ENCODE measurements around the gene SBF2.
A peak's percentile ranks its signal among the peaks of the same experiment; 100 is the strongest.

Gene SBF2

DNA sequence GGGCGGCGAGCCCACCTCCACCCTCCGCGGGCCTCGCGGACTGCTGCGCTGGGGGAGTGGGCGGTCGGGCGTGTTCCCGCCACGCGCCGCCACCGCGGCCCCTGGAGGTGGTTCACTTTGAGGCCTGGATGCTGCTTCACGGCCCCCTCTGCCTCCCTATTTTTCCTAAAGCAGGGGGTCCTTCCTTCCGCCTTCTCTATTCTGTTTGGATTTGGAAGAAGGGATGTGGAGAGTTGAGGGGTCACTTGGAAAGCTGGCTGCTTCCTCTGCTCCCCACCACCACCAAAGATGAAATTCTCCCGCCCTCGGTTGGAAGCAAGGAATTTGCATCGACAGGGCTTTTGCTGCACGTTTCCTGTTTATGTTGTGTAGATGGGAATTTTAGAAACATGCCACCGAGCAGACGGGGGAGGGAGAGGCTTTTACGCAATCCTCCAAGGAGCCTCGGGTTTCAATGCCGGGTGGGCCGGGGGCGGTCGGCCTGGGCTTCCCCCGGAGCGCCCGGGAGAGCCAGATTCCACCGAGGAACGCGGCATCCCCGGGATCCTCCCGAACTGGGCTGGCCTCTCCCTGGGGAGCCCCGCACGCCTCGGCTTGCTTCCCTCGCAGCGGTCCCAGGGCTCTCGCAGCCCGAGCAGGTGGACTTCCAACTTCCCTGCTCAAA lies 403 bp upstream of the SBF2 start:
- H3K4me3 ChIP-seq (ENCODE audit: low read depth, low read length): peak overlapping the region; percentile 61
- TF ChIP-seq, protein P1, sequence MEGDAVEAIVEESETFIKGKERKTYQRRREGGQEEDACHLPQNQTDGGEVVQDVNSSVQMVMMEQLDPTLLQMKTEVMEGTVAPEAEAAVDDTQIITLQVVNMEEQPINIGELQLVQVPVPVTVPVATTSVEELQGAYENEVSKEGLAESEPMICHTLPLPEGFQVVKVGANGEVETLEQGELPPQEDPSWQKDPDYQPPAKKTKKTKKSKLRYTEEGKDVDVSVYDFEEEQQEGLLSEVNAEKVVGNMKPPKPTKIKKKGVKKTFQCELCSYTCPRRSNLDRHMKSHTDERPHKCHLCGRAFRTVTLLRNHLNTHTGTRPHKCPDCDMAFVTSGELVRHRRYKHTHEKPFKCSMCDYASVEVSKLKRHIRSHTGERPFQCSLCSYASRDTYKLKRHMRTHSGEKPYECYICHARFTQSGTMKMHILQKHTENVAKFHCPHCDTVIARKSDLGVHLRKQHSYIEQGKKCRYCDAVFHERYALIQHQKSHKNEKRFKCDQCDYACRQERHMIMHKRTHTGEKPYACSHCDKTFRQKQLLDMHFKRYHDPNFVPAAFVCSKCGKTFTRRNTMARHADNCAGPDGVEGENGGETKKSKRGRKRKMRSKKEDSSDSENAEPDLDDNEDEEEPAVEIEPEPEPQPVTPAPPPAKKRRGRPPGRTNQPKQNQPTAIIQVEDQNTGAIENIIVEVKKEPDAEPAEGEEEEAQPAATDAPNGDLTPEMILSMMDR (IDR thresholded peaks at IDR 0.05; ENCODE audit: borderline replicate concordance, insufficient read depth, low read depth, low read length): no peak

DNA sequence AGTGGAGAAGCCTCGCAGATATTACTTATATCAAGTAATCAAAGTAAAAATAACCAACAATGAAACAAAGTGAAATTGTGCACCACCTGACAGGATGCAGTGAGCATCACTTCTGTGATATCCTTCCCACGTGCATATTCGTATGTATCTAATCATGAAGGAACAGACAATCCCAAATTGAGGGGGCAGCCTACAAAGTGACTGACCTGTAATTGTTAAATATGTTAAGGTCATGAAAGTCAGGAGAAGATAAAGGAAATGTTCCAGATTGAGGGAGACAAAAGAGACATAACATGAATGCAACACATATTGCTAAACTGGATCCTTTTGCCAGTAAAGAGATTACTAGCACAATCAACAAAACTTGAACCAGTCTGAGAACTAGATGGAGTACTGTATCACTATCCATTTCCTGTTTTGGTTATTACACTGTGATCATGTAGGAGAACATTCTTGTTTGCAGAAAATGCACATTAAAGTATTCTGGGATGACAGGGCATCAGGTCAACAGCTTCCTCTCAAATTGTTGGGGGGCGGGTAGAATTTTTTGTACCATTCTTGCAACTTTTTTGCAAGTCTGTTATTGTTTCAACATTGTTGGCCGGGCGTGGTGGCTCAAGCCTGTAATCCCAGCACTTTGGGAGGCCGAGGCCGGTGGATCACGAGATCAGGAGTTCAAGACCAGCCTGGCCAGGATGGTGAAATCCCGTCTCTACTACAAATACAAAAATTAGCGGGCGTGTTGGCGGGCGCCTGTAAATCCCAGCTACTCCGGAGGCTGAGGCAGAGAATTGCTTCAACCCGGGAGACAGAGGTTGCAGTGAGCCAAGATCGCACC lies 2.0 kb downstream of the SBF2 start:
- TF ChIP-seq, protein P1 (IDR thresholded peaks at IDR 0.05; ENCODE audit: borderline replicate concordance, insufficient read depth, low read depth, low read length): no peak

DNA sequence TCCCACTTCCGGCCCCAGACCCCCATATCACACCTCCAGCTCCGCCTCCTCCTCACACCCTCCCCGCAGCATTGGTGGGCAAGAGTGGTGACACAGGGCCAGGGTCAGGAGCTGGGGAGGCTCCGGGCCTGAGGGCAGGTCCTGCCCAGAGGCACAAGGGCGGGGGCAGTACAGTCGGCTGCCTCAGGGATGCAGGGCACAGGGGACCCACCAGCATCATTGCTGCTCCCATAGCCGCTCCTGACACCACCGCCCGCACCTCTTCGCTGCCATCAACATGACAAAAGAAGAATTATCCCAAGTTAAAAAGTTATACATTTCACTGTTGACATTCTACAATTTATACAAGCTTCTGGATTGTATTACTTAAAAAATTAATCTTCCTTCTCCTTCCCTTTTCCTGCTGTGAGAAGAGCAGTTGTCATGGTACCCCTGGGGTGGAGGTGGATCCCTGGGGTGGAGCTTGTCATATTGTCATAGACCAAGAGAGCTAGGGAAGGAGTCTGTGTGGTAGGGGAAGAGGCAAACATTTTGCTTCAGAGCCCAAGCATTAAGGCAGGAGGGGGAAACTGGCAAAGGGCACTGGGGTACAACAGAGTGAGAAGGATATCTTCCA lies 4.1 kb downstream of the SBF2 start:
- no peak overlapping the region for H3K4me3 ChIP-seq (ENCODE audit: low read depth, low read length)
- TF ChIP-seq, protein P1 (IDR thresholded peaks at IDR 0.05; ENCODE audit: borderline replicate concordance, insufficient read depth, low read depth, low read length): no peak

More for the DNA sequence above, 2.0 kb downstream of the SBF2 start:
- no peak overlapping the region for H3K4me3 ChIP-seq (ENCODE audit: low read depth, low read length)

DNA sequence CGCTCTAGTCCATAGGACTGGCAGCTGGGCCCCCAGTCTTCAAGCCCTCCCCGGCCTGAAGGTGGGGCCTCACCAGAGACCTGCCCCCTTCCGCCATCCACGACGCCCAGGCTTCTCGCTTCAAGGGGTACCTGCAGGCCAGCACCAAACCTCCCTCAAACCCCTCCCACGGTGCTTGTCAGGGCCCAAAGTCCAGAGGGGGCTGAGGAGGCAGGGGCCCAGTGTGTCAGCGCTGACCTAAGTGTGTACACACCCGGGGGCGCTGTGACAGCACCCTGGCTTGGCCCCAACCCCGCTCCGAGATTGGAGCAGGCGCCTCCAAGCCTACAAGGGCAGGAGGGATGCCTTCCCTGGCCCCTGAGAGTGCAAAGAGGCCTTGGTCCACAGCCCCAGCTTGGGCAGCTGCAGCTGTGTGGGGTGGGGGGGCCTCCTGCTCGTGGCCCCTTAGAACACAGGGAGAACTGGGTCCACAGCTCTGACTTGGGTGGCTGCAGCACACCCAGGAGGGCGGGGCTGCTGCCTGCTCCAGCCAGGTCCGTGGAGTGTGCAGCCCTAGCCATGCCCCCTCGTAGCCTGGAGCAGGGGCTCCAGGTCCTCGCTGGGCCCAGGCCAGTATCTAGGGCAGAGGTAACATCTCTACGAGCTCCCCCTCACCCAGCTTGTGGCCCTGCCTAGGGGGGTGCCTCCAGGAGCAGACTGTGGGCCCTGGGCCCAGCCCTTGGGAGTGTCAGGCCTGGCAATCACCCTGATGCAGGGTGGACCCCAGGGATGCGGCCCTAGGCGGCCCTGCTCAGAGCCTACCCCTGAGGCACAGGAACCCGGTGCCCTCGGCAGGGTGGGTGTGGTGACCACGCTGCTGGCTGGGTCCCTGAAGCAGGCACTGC lies 4.9 kb downstream of the SBF2 start:
- TF ChIP-seq, protein P1 (IDR thresholded peaks at IDR 0.05; ENCODE audit: borderline replicate concordance, insufficient read depth, low read depth, low read length): no peak

DNA sequence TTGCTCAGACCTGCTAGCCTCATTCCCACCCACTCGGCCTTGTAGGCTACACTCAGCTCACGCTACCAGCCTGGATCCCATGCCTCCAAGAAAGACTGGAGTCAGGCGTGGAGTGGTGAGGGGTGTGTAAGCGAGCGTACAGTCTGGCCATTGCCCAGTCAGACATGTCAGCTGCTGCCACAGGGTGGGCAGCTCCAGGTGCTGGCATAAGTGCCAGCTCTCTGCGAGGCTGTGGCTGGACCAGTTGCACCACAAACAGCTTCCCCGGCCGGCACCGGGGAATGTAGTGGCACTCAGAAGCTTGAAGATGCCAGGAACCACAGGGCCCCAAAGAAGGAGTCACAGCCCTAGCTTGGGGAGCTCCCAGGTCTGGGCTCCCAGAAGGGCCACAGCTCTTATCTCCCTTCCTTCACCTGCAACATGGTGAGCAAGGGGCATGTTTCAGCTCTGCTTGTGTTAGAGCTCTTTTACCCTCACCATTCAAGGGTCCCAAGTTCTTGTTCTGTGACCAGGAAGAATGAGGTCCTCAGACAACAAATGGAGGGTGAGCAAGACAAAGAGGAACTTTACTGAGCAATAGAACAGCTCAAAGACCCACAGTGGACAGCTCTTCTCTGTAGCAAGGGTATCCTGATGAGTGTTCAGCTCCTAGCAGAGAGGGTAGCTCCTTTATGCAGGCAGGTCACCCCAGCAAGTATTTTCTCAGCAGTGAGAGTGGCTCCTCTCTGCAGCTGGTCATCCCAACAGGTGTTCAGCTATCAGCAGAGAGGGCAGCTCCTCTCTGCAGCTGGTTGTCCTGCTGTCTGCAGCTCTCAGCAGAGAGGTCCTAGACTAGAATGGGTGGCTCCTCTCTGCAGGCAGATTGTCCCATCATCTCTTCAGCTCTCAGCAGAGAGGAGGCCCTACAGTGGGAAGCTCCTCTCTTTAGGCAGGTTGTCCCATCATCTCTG lies 6.0 kb downstream of the SBF2 start:
- TF ChIP-seq, protein P1 (IDR thresholded peaks at IDR 0.05; ENCODE audit: borderline replicate concordance, insufficient read depth, low read depth, low read length): no peak
- H3K4me3 ChIP-seq (ENCODE audit: low read depth, low read length): no peak overlapping the region

More for the DNA sequence above, 4.9 kb downstream of the SBF2 start:
- no peak overlapping the region for H3K4me3 ChIP-seq (ENCODE audit: low read depth, low read length)

DNA sequence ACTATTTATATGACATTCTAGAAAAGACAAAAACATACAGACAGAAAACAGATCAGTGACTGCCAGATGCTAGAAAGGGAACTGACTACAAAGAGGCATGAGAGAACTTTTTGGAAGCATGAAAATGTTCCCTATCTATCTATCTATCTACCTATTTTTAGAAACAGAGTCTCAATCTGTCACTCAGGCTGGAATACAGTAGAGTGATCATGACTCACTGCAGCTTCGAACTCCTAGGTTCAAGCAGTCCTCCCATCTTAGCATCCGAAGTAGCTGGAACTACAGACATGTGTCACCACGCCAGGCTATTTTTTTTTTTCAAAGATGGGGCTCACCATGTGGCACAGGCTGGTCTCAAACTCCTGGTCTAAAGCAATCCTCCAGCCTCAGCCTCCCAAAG lies 6.9 kb downstream of the SBF2 start:
- no peak overlapping the region for H3K4me3 ChIP-seq (ENCODE audit: low read depth, low read length)
- TF ChIP-seq, protein P1 (IDR thresholded peaks at IDR 0.05; ENCODE audit: borderline replicate concordance, insufficient read depth, low read depth, low read length): no peak
